A549 (cell line): Measurements from ENCODE around the gene CHD1L. TPM values are rescaled to one million over a fixed set of nuclear protein-coding genes. Genes with fewer than 3 reads are reported as not detected.
A peak's percentile ranks its signal among the peaks of the same experiment; 100 is the strongest.

ENCODE experiments used
- ATAC-seq, 2 experiments: fragments of 200-7000 bp in 1 of 2; fragments of >200 bp in 1 of 2; cut with Nextera tagmentation in 1 of 2; cut with Tn5 transposase in 1 of 2; 3 replicates each; pipeline versions ENCODE4 v1.8.0 to v1.9.1; 2018 to 2020; ENCODE audit warnings: mild to moderate bottlenecking in 1 of 2, moderate library complexity in 1 of 2
- CTCF ChIA-PET: fragments of 300-600 bp; sonication (Branson Sonifier 250); formaldehyde crosslinking; extraction: SDS; loops from one replicate; lab custom pipeline; 2021; ENCODE audit warnings: antibody characterized with exemption, inconsistent platforms; lab: Yijun Ruan, JAX
- POLR2A ChIA-PET: fragments of 350-600 bp; formaldehyde crosslinking; extraction: SDS; loops from one replicate; lab custom pipeline; 2021; ENCODE audit warnings: antibody characterized with exemption, inconsistent platforms; lab: Yijun Ruan, JAX
- DNase-seq, 2 experiments: peaks; one replicate each; pipeline versions ENCODE4 v3.0.0 to v3.0.0-alpha.2; 2011 to 2016; ENCODE audit warnings: low read depth in 1 of 2, low spot score in 1 of 2
- FAIRE-seq: peaks from 2 replicates; lab custom pipeline; 2011; peaks lifted over from hg19 to GRCh38; lab: Jason Lieb, UNC
- H3K27ac ChIP-seq, 2 experiments: fragments of >200 bp; sonication (Bioruptor Twin); formaldehyde crosslinking; 3 replicates each; pipeline ENCODE4 v1.5.1; 2016 to 2017
- H3K4me1 ChIP-seq: fragments of >200 bp; sonication (Bioruptor Twin); formaldehyde crosslinking; 3 replicates; pipeline ENCODE4 v1.6.1; 2016
- H3K4me2 ChIP-seq: fragments of >200 bp; sonication (Bioruptor Twin); formaldehyde crosslinking; 3 replicates; pipeline ENCODE4 v1.6.1; 2016
- H3K4me3 ChIP-seq: fragments of >200 bp; sonication (Bioruptor Twin); formaldehyde crosslinking; 3 replicates; pipeline ENCODE4 v1.5.1; 2016
- H3K9me3 ChIP-seq: fragments of >200 bp; sonication (Bioruptor Twin); formaldehyde crosslinking; 3 replicates; pipeline ENCODE4 v1.6.1; 2016
- CBX8 ChIP-seq: fragments of 200-600 bp; sonication (generic); IDR thresholded peaks from 2 replicates; pipeline ENCODE4 v1.6.1; 2016
- CHD2 ChIP-seq: fragments of 150-350 bp; IDR thresholded peaks from 2 replicates; pipeline ENCODE4 v1.6.1; 2014; ENCODE audit warnings: low read length; ENCODE audit not compliant: partially characterized antibody
- EP300 ChIP-seq, 2 experiments: fragments of >200 bp; sonication (Bioruptor Twin); formaldehyde crosslinking; IDR thresholded peaks; 2 replicates in 1 of 2; 3 replicates in 1 of 2; pipeline ENCODE4 v1.6.1; 2016 to 2017
- ESRRA ChIP-seq: fragments of 150-350 bp; IDR thresholded peaks from 2 replicates; pipeline ENCODE4 v1.6.1; 2014; ENCODE audit warnings: mild to moderate bottlenecking, low read length, borderline replicate concordance
- GATA3 ChIP-seq: IDR thresholded peaks from 2 replicates; pipeline ENCODE4 v1.6.1; 2012; ENCODE audit warnings: borderline replicate concordance
- HDAC2 ChIP-seq: fragments of 200-600 bp; sonication (generic); IDR thresholded peaks from 2 replicates; pipeline ENCODE4 v1.6.1; 2016
- HOXB13 ChIP-seq: fragments of 250-450 bp; sonication (Bioruptor Pico); IDR thresholded peaks from 2 replicates; pipeline ENCODE4 v1.5.0; 2020; ENCODE audit warnings: low read depth, mild to moderate bottlenecking, moderate library complexity
- KDM1A ChIP-seq: fragments of 200-600 bp; sonication (generic); IDR thresholded peaks from 2 replicates; pipeline ENCODE4 v1.6.1; 2016; ENCODE audit warnings: low read depth, mild to moderate bottlenecking
- MYC ChIP-seq: IDR thresholded peaks from 2 replicates; pipeline ENCODE4 v1.6.1; 2012; ENCODE audit warnings: mild to moderate bottlenecking, inconsistent platforms, low read length, improper control_type of control experiment, borderline replicate concordance
- NFE2L2 ChIP-seq: fragments of 150-350 bp; conservative IDR thresholded peaks from 2 replicates; pipeline ENCODE4 v1.6.1; 2014; ENCODE audit warnings: low read length
- NPAS2 ChIP-seq: fragments of 250-450 bp; sonication (Bioruptor Pico); IDR thresholded peaks from 2 replicates; pipeline ENCODE4 v1.8.0; 2022; ENCODE audit warnings: mild to moderate bottlenecking, moderate library complexity, borderline replicate concordance
- RFX5 ChIP-seq: fragments of 450-650 bp; IDR thresholded peaks from 2 replicates; pipeline ENCODE4 v1.7.1; 2014; ENCODE audit warnings: antibody characterized with exemption, mild to moderate bottlenecking, moderate library complexity
- SMC3 ChIP-seq: fragments of >200 bp; sonication (Bioruptor Twin); formaldehyde crosslinking; IDR thresholded peaks from 3 replicates; pipeline ENCODE4 v1.6.1; 2018; ENCODE audit warnings: inconsistent platforms
- SREBF2 ChIP-seq: fragments of 450-650 bp; IDR thresholded peaks from 2 replicates; pipeline ENCODE4 v1.6.1; 2014; ENCODE audit warnings: mild to moderate bottlenecking, moderate library complexity
- ZNF302 ChIP-seq: fragments of 250-450 bp; sonication (Bioruptor Pico); IDR thresholded peaks from 2 replicates; pipeline ENCODE4 v1.9.0; 2021; ENCODE audit warnings: inconsistent platforms, mild to moderate bottlenecking, moderate library complexity
- ZSCAN20 ChIP-seq: fragments of 250-450 bp; sonication (Bioruptor Pico); IDR thresholded peaks from 2 replicates; pipeline ENCODE4 v1.8.0; 2022; ENCODE audit warnings: mild to moderate bottlenecking, moderate library complexity
- WGBS: methylation state at CpG from one replicate; pipeline ENCODE4 v1.1.6; 2017; ENCODE audit errors: missing lambda C conversion rate; 5-methylcytosine and 5-hydroxymethylcytosine counted together
- polyA plus RNA-seq, 4 experiments: library from polyadenylated mRNA; depleted of rRNA in 3 of 4; stranded (reverse); fragments of >200 nt; fragmentation: RNase III in 1 of 4; extraction: RNeasy Plus Mini Kit Qiagen cat#74134 plus additional on column Dnase treatment in 1 of 4; gene quantifications; 2 replicates in 3 of 4; 3 replicates in 1 of 4; pipeline ENCODE4 v1.2.3, GENCODE V29; 2011 to 2017
- TF ChIP-seq, protein P1 (sequence below): fragments of >200 bp; sonication (Bioruptor Twin); formaldehyde crosslinking; IDR thresholded peaks from 3 replicates; pipeline ENCODE4 v1.6.1; 2016
- TF ChIP-seq, protein P2 (sequence below): fragments of 200-600 bp; sonication (generic); IDR thresholded peaks from 2 replicates; pipeline ENCODE4 v1.6.1; 2016; ENCODE audit warnings: antibody characterized with exemption, mild to moderate bottlenecking, moderate library complexity
- TF ChIP-seq, protein P3 (sequence below): fragments of 250-450 bp; sonication (Bioruptor Pico); IDR thresholded peaks from 2 replicates; pipeline ENCODE4 v1.5.0; 2021; ENCODE audit warnings: mild to moderate bottlenecking, moderate library complexity, borderline replicate concordance
- TF ChIP-seq, protein P4 (sequence below): fragments of 150-350 bp; IDR thresholded peaks from 2 replicates; pipeline ENCODE4 v1.6.1; 2014; ENCODE audit warnings: low read depth, mild to moderate bottlenecking, low read length
- TF ChIP-seq, protein P5 (sequence below): IDR thresholded peaks from 2 replicates; pipeline ENCODE4 v1.6.1; 2012; ENCODE audit warnings: low read depth, borderline replicate concordance
- TF ChIP-seq, protein P6 (sequence below): IDR thresholded peaks from 2 replicates; pipeline ENCODE4 v1.6.1; 2012
- TF ChIP-seq, protein P7 (sequence below): fragments of >200 bp; sonication (Bioruptor Twin); formaldehyde crosslinking; IDR thresholded peaks from 3 replicates; pipeline ENCODE4 v1.5.1; 2016
- TF ChIP-seq, protein P8 (sequence below): fragments of >200 bp; sonication (Bioruptor Twin); formaldehyde crosslinking; IDR thresholded peaks from 2 replicates; pipeline ENCODE4 v1.6.1; 2016

Gene CHD1L
- polyA plus RNA-seq, 2 of the 4 experiments (the other 2 are of a cell fraction), result 37.0 to 61.2 TPM

DNA sequence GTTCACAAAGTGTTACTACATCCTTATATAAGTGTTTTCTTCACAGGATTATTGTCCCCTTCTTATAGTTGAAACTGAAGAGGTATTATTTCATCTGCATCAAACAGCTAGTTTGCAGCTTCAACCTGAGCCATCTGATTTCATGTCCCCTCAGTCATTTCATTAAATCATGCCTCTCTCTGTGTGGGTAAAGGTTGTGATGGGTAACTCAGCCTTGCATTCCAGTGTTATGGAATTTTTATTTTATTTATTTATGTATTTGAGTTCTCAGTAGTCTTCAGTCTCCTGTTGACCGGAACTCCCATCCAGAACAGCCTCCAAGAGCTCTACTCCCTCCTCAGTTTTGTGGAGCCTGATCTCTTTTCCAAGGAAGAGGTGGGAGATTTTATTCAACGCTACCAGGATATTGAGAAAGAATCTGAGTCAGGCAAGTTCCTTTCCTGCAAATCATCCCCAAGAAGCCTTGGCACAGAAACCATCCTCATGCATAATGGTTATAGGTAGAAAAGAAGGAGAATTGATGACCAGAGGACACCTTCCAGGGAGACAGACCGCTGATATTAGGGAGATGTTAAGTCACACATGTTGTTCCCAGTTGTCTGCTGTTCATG, 21.8 kb downstream of the CHD1L start:
- ChIA-PET CTCF (interaction anchor here (0.6 kb wide), 1 partner anchor 8 kb away, joined by 3 read pairs; no protein-coding TSS in a partner anchor), POLR2A (no interaction called here)
- H3K27ac ChIP-seq, result no peak overlapping the region
- WGBS, result 78% methylated on average over 3 of the region's 3 CpGs
- no peaks in the 10 kb centered on the region for H3K9me3 ChIP-seq
- H3K4me2 ChIP-seq, result no peak overlapping the region
- no peak overlapping the region for H3K4me3 ChIP-seq
- H3K4me1 ChIP-seq, result no peaks in the 10 kb centered on the region
- ATAC-seq (no peak), DNase-seq (no peak), FAIRE-seq (no peak)
- TF ChIP-seq EP300 (IDR thresholded peaks at IDR 0.05) (no peak), NPAS2 (no peak), ZSCAN20 (CRISPR knock-in tag) (no peak), HOXB13 (no peak), SREBF2 (no peak), SMC3 (no peak), ZNF302 (CRISPR knock-in tag) (no peak), CBX8 (no peak), RFX5 (no peak), HDAC2 (no peak), KDM1A (no peak), GATA3 (no peak)
- TF ChIP-seq, protein P1, sequence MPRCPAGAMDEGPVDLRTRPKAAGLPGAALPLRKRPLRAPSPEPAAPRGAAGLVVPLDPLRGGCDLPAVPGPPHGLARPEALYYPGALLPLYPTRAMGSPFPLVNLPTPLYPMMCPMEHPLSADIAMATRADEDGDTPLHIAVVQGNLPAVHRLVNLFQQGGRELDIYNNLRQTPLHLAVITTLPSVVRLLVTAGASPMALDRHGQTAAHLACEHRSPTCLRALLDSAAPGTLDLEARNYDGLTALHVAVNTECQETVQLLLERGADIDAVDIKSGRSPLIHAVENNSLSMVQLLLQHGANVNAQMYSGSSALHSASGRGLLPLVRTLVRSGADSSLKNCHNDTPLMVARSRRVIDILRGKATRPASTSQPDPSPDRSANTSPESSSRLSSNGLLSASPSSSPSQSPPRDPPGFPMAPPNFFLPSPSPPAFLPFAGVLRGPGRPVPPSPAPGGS, result no peak
- TF ChIP-seq, protein P2, sequence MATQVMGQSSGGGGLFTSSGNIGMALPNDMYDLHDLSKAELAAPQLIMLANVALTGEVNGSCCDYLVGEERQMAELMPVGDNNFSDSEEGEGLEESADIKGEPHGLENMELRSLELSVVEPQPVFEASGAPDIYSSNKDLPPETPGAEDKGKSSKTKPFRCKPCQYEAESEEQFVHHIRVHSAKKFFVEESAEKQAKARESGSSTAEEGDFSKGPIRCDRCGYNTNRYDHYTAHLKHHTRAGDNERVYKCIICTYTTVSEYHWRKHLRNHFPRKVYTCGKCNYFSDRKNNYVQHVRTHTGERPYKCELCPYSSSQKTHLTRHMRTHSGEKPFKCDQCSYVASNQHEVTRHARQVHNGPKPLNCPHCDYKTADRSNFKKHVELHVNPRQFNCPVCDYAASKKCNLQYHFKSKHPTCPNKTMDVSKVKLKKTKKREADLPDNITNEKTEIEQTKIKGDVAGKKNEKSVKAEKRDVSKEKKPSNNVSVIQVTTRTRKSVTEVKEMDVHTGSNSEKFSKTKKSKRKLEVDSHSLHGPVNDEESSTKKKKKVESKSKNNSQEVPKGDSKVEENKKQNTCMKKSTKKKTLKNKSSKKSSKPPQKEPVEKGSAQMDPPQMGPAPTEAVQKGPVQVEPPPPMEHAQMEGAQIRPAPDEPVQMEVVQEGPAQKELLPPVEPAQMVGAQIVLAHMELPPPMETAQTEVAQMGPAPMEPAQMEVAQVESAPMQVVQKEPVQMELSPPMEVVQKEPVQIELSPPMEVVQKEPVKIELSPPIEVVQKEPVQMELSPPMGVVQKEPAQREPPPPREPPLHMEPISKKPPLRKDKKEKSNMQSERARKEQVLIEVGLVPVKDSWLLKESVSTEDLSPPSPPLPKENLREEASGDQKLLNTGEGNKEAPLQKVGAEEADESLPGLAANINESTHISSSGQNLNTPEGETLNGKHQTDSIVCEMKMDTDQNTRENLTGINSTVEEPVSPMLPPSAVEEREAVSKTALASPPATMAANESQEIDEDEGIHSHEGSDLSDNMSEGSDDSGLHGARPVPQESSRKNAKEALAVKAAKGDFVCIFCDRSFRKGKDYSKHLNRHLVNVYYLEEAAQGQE, result no peak
- TF ChIP-seq, protein P3, sequence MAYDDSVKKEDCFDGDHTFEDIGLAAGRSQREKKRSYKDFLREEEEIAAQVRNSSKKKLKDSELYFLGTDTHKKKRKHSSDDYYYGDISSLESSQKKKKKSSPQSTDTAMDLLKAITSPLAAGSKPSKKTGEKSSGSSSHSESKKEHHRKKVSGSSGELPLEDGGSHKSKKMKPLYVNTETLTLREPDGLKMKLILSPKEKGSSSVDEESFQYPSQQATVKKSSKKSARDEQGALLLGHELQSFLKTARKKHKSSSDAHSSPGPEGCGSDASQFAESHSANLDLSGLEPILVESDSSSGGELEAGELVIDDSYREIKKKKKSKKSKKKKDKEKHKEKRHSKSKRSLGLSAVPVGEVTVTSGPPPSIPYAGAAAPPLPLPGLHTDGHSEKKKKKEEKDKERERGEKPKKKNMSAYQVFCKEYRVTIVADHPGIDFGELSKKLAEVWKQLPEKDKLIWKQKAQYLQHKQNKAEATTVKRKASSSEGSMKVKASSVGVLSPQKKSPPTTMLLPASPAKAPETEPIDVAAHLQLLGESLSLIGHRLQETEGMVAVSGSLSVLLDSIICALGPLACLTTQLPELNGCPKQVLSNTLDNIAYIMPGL, result no peak
- TF ChIP-seq, protein P4, sequence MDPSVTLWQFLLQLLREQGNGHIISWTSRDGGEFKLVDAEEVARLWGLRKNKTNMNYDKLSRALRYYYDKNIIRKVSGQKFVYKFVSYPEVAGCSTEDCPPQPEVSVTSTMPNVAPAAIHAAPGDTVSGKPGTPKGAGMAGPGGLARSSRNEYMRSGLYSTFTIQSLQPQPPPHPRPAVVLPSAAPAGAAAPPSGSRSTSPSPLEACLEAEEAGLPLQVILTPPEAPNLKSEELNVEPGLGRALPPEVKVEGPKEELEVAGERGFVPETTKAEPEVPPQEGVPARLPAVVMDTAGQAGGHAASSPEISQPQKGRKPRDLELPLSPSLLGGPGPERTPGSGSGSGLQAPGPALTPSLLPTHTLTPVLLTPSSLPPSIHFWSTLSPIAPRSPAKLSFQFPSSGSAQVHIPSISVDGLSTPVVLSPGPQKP, result no peak

DNA sequence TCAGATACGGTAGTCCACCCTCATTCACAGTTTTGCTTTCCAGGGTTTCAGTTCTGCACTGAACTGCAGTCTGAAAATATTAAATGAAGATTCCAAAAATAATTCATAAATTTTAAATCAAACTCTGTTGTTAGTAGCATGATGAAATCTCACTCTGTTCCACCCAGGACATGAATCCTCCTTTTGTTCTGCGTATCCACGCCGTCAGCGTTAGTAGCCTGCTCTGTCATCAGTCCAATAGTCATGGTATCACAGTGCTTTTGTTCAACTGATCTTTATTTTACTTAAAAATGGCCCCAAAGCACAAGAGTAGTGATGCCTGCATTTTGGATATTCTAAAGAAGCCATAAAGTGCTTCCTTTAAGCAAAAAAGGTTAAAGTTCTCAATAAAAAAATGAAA, 23.9 kb downstream of the CHD1L start:
- no peak overlapping the region for H3K4me3 ChIP-seq
- DNase-seq (no peak), ATAC-seq (no peak), FAIRE-seq (peak; percentile 51)
- no peaks in the 10 kb centered on the region for H3K4me1 ChIP-seq
- no peak overlapping the region for H3K27ac ChIP-seq
- H3K9me3 ChIP-seq, result no peaks in the 10 kb centered on the region
- H3K4me2 ChIP-seq, result no peak overlapping the region
- WGBS, result 95% methylated on average over 5 of the region's 5 CpGs
- ChIA-PET POLR2A (no interaction called here), CTCF (no interaction called here)
- TF ChIP-seq CBX8 (no peak), ZNF302 (CRISPR knock-in tag) (no peak), KDM1A (no peak), ESRRA (no peak), NFE2L2 (no peak), CHD2 (no peak), MYC (no peak), ZSCAN20 (CRISPR knock-in tag) (no peak)
- TF ChIP-seq, protein P1, result no peak
- TF ChIP-seq, protein P5, sequence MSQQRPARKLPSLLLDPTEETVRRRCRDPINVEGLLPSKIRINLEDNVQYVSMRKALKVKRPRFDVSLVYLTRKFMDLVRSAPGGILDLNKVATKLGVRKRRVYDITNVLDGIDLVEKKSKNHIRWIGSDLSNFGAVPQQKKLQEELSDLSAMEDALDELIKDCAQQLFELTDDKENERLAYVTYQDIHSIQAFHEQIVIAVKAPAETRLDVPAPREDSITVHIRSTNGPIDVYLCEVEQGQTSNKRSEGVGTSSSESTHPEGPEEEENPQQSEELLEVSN, result no peak
- TF ChIP-seq, protein P6, sequence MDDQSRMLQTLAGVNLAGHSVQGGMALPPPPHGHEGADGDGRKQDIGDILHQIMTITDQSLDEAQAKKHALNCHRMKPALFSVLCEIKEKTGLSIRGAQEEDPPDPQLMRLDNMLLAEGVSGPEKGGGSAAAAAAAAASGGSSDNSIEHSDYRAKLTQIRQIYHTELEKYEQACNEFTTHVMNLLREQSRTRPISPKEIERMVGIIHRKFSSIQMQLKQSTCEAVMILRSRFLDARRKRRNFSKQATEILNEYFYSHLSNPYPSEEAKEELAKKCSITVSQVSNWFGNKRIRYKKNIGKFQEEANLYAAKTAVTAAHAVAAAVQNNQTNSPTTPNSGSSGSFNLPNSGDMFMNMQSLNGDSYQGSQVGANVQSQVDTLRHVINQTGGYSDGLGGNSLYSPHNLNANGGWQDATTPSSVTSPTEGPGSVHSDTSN, result no peak
- TF ChIP-seq, protein P7, sequence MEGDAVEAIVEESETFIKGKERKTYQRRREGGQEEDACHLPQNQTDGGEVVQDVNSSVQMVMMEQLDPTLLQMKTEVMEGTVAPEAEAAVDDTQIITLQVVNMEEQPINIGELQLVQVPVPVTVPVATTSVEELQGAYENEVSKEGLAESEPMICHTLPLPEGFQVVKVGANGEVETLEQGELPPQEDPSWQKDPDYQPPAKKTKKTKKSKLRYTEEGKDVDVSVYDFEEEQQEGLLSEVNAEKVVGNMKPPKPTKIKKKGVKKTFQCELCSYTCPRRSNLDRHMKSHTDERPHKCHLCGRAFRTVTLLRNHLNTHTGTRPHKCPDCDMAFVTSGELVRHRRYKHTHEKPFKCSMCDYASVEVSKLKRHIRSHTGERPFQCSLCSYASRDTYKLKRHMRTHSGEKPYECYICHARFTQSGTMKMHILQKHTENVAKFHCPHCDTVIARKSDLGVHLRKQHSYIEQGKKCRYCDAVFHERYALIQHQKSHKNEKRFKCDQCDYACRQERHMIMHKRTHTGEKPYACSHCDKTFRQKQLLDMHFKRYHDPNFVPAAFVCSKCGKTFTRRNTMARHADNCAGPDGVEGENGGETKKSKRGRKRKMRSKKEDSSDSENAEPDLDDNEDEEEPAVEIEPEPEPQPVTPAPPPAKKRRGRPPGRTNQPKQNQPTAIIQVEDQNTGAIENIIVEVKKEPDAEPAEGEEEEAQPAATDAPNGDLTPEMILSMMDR, result no peak
- TF ChIP-seq, protein P8, sequence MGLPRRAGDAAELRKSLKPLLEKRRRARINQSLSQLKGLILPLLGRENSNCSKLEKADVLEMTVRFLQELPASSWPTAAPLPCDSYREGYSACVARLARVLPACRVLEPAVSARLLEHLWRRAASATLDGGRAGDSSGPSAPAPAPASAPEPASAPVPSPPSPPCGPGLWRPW, result no peak
